Neural cell (in vitro differentiated cells): ENCODE data around the gene DHX8. TPM values are rescaled to one million over a fixed set of nuclear protein-coding genes. Genes with fewer than 3 reads are reported as not detected.

Experiments
- H2AFZ ChIP-seq: fragments of 200-600, 300-800 bp; sonication (generic), shearing (Covaris generic); 2 replicates; pipeline ENCODE4 v1.6.0; 2014; ENCODE audit warnings: low read depth, mild to moderate bottlenecking, antibody characterized with exemption, low read length, moderate library complexity
- H3F3A ChIP-seq: fragments of 200-600 bp; shearing (Covaris generic); 2 replicates; pipeline ENCODE4 v1.6.1; 2016; ENCODE audit warnings: mild to moderate bottlenecking, moderate library complexity, mixed read lengths, antibody characterized with exemption, low read length; ENCODE audit not compliant: insufficient read depth, poor library complexity, severe bottlenecking
- H3K27ac ChIP-seq: fragments of 200-600, 300-800 bp; sonication (generic), shearing (Covaris generic); 2 replicates; pipeline ENCODE4 v1.5.1; 2014; ENCODE audit warnings: mild to moderate bottlenecking, low read length, moderate library complexity
- H3K27me3 ChIP-seq: fragments of 300-800, 200-600 bp; sonication (generic), shearing (Covaris generic); 2 replicates; pipeline ENCODE4 v1.6.0; 2014; ENCODE audit warnings: mild to moderate bottlenecking, low read depth, low read length, moderate library complexity; ENCODE audit not compliant: insufficient read depth
- H3K36me3 ChIP-seq: fragments of 300-800, 200-600 bp; sonication (generic), shearing (Covaris generic); 2 replicates; pipeline ENCODE4 v1.5.1; 2014; ENCODE audit warnings: mild to moderate bottlenecking, antibody characterized with exemption, low read length, moderate library complexity; ENCODE audit not compliant: insufficient read depth
- H3K4me2 ChIP-seq: fragments of 300-800, 200-600 bp; sonication (generic), shearing (Covaris generic); 2 replicates; pipeline ENCODE4 v1.6.0; 2014; ENCODE audit warnings: mild to moderate bottlenecking, low read length
- H3K4me3 ChIP-seq: fragments of 300-800, 200-600 bp; sonication (generic), shearing (Covaris generic); 2 replicates; pipeline ENCODE4 v1.5.1; 2014; ENCODE audit warnings: mild to moderate bottlenecking, low read length, moderate library complexity
- H3K79me2 ChIP-seq: fragments of 200-600 bp; shearing (Covaris generic); replicated peaks from 2 replicates; pipeline ENCODE4 v1.6.0; 2014; ENCODE audit warnings: mild to moderate bottlenecking, low read length, moderate library complexity; ENCODE audit not compliant: insufficient read depth
- H3K9ac ChIP-seq: fragments of 300-800, 200-600 bp; sonication (generic), shearing (Covaris generic); 2 replicates; pipeline ENCODE4 v1.6.1; 2016; ENCODE audit warnings: mild to moderate bottlenecking, low read length, mixed read lengths
- H3K9me2 ChIP-seq: fragments of 200-600 bp; shearing (Covaris generic); 2 replicates; pipeline ENCODE4 v1.6.1; 2016; ENCODE audit warnings: mild to moderate bottlenecking, low read length, mixed read lengths; ENCODE audit not compliant: insufficient read depth
- H3K9me3 ChIP-seq: fragments of 200-600, 300-800 bp; sonication (generic), shearing (Covaris generic); 2 replicates; pipeline ENCODE4 v1.6.1; 2016; ENCODE audit warnings: mild to moderate bottlenecking, mixed run types, low read length, moderate library complexity, mixed read lengths
- H4K20me1 ChIP-seq: fragments of 200-600 bp; shearing (Covaris generic); 2 replicates; pipeline ENCODE4 v1.6.1; 2016; ENCODE audit warnings: mild to moderate bottlenecking, mixed run types; ENCODE audit not compliant: insufficient read depth
- EP300 ChIP-seq: fragments of 450-650 bp; conservative IDR thresholded peaks from 2 replicates; pipeline ENCODE4 v1.6.1; 2014; ENCODE audit warnings: antibody characterized with exemption, mild to moderate bottlenecking, moderate library complexity; ENCODE audit not compliant: poor library complexity, severe bottlenecking
- EZH2 ChIP-seq: fragments of 200-600, 300-800 bp; shearing (Covaris generic), sonication (generic); IDR thresholded peaks from 2 replicates; pipeline ENCODE4 v1.6.1; 2014; ENCODE audit warnings: antibody characterized with exemption, low read length, borderline replicate concordance, mild to moderate bottlenecking; ENCODE audit not compliant: insufficient read depth, poor library complexity, severe bottlenecking
- MXI1 ChIP-seq: fragments of 450-650 bp; conservative IDR thresholded peaks from 2 replicates; pipeline ENCODE4 v1.6.1; 2014; ENCODE audit warnings: antibody characterized with exemption, mild to moderate bottlenecking; ENCODE audit not compliant: poor library complexity, severe bottlenecking
- POLR2AphosphoS5 ChIP-seq: IDR thresholded peaks from 2 replicates; pipeline ENCODE4 v1.6.1; 2012
- RAD21 ChIP-seq: fragments of 450-650 bp; conservative IDR thresholded peaks from 2 replicates; pipeline ENCODE4 v1.6.1; 2014; ENCODE audit warnings: antibody characterized with exemption, mild to moderate bottlenecking, moderate library complexity
- SMC3 ChIP-seq: fragments of 450-650 bp; conservative IDR thresholded peaks from 2 replicates; pipeline ENCODE4 v1.6.1; 2014; ENCODE audit warnings: antibody characterized with exemption, mild to moderate bottlenecking, moderate library complexity; ENCODE audit not compliant: poor library complexity
- TAF1 ChIP-seq: IDR thresholded peaks from 2 replicates; pipeline ENCODE4 v1.6.1; 2012; ENCODE audit warnings: low read depth
- polyA plus RNA-seq: library from polyadenylated mRNA; depleted of rRNA; stranded (reverse); fragments of >200 nt; gene quantifications from 2 replicates; pipeline ENCODE4 v1.2.3, GENCODE V29; 2014
- TF ChIP-seq, protein P1 (sequence below): IDR thresholded peaks from 2 replicates; pipeline ENCODE4 v1.6.1; 2012; ENCODE audit warnings: borderline replicate concordance
- TF ChIP-seq, protein P2 (sequence below): fragments of 450-650 bp; IDR thresholded peaks from 2 replicates; pipeline ENCODE4 v1.5.1; 2014; ENCODE audit warnings: antibody characterized with exemption, mild to moderate bottlenecking, moderate library complexity; ENCODE audit not compliant: poor library complexity, severe bottlenecking

DHX8 gene
- polyA plus RNA-seq, 1 donor from 2014 or later = 19.4 TPM

DNA sequence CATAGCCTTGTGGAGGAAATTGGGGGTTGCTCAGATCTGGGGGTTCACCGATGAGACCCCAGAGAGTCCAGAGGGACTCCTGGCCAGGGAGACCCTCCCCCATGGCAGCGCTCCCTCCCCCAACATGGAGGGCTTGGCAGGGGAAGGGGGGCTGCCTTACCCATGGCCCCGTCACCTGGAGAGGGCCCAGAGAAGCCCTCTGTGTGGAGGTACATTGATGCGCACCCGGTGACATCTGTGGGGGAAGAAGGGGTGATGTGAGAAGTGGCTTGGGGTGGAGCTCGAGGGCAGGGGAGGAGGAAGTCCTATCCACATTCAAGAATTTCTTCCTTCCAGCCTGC lies 46.1 kb downstream of the DHX8 start:
- H3K9me2 ChIP-seq = no peaks in the 10 kb centered on the region
- H3K36me3 ChIP-seq = no peaks in the 10 kb centered on the region
- no peak overlapping the region for H3K27ac ChIP-seq
- no peaks in the 10 kb centered on the region for H3K9me3 ChIP-seq
- H3K4me3 ChIP-seq = no peak overlapping the region
- no peak overlapping the region for H2AFZ ChIP-seq
- H3K27me3 ChIP-seq = no peaks in the 10 kb centered on the region
- no peaks in the 10 kb centered on the region for H3F3A ChIP-seq
- H3K79me2 ChIP-seq = no peaks in the 10 kb centered on the region
- TF ChIP-seq, protein P1, sequence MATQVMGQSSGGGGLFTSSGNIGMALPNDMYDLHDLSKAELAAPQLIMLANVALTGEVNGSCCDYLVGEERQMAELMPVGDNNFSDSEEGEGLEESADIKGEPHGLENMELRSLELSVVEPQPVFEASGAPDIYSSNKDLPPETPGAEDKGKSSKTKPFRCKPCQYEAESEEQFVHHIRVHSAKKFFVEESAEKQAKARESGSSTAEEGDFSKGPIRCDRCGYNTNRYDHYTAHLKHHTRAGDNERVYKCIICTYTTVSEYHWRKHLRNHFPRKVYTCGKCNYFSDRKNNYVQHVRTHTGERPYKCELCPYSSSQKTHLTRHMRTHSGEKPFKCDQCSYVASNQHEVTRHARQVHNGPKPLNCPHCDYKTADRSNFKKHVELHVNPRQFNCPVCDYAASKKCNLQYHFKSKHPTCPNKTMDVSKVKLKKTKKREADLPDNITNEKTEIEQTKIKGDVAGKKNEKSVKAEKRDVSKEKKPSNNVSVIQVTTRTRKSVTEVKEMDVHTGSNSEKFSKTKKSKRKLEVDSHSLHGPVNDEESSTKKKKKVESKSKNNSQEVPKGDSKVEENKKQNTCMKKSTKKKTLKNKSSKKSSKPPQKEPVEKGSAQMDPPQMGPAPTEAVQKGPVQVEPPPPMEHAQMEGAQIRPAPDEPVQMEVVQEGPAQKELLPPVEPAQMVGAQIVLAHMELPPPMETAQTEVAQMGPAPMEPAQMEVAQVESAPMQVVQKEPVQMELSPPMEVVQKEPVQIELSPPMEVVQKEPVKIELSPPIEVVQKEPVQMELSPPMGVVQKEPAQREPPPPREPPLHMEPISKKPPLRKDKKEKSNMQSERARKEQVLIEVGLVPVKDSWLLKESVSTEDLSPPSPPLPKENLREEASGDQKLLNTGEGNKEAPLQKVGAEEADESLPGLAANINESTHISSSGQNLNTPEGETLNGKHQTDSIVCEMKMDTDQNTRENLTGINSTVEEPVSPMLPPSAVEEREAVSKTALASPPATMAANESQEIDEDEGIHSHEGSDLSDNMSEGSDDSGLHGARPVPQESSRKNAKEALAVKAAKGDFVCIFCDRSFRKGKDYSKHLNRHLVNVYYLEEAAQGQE = no peak
- no peak for TF ChIP-seq EZH2
- no peak for TF ChIP-seq SMC3
- TF ChIP-seq EP300 = no peak
- TF ChIP-seq, protein P2, sequence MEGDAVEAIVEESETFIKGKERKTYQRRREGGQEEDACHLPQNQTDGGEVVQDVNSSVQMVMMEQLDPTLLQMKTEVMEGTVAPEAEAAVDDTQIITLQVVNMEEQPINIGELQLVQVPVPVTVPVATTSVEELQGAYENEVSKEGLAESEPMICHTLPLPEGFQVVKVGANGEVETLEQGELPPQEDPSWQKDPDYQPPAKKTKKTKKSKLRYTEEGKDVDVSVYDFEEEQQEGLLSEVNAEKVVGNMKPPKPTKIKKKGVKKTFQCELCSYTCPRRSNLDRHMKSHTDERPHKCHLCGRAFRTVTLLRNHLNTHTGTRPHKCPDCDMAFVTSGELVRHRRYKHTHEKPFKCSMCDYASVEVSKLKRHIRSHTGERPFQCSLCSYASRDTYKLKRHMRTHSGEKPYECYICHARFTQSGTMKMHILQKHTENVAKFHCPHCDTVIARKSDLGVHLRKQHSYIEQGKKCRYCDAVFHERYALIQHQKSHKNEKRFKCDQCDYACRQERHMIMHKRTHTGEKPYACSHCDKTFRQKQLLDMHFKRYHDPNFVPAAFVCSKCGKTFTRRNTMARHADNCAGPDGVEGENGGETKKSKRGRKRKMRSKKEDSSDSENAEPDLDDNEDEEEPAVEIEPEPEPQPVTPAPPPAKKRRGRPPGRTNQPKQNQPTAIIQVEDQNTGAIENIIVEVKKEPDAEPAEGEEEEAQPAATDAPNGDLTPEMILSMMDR = no peak
- TF ChIP-seq POLR2AphosphoS5 = no peak
- no peak for TF ChIP-seq RAD21
- no peak for TF ChIP-seq MXI1
- TF ChIP-seq TAF1 = no peak
- no peak overlapping the region for H3K9ac ChIP-seq
- no peaks in the 10 kb centered on the region for H4K20me1 ChIP-seq
- H3K4me2 ChIP-seq = no peak overlapping the region

DNA sequence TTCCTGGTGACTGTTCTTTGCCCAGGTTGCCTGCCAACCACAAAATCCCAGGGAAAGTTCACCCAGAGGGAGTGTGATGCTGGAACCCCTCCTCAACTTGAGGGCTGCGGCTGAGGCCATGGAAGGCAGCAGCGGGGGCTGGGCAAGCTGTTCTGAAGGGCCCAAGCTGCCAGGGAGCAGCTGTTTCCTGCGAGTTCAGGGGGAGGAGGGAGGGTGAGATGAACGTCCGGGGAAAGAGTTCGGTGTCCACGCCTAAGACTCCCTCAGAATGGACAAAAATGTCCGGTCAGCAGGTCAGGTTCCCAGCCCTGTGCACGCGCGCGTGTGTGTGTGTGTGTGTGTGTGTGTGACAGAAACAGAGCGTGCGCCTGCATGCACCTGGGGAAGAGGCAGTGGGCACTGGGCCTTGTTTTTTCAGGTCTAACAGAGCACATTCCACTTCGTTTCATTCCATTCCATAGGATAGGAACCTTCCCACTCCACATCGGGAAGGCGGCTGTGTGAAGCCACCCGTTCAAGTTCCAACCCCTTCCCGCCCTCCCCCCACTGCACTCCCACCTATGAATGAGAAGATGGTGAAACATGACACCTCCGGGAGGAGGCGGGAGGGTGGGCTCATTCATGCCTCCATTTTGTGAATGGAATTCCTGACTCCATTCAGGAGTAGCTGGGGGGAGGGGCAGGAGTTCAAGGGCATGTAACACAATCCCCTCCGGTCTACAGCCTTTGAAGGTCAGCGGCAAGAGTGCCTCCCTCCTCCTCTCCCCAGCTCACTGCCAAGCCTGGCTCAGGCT lies 46.7 kb downstream of the DHX8 start:
- Histone ChIP-seq H3K9ac (no peak overlapping the region), H3K9me2 (no peaks in the 10 kb centered on the region), H3K36me3 (no peaks in the 10 kb centered on the region), H3K9me3 (no peaks in the 10 kb centered on the region), H2AFZ (no peak overlapping the region), H3F3A (no peaks in the 10 kb centered on the region), H3K4me3 (no peak overlapping the region), H3K27ac (no peak overlapping the region), H3K79me2 (no peaks in the 10 kb centered on the region), H3K4me2 (no peak overlapping the region), H4K20me1 (no peaks in the 10 kb centered on the region), H3K27me3 (no peaks in the 10 kb centered on the region)
- no peak for TF ChIP-seq SMC3
- TF ChIP-seq, protein P1 = peak; percentile 35
